ENCODE data around the gene SUCLA2.
"Not testable (repeated sequence)": the region's sequence is repeated elsewhere in the genome, so short reads cannot be mapped to it uniquely, and the experiment has no call there.

- not testable (repeated sequence) for TF ChIP-seq POLR2A (IDR thresholded peaks at IDR 0.05; ENCODE audit: low read depth, low read length); PML (IDR thresholded peaks at IDR 0.05; ENCODE audit: low read length); CTCF (IDR thresholded peaks at IDR 0.05 in 2 of 3, conservative IDR thresholded peaks at IDR 0.05 in 1 of 3; ENCODE audit: control insufficient read depth in 2 of 3, extremely low read depth in 1 of 3, insufficient read depth in 1 of 3, low read depth in 3 of 3, low read length in 3 of 3); RCOR1 (conservative IDR thresholded peaks at IDR 0.05; ENCODE audit: low read depth, low read length); RFX5 (IDR thresholded peaks at IDR 0.05; ENCODE audit: low read depth, low read length); MAX (IDR thresholded peaks at IDR 0.05; ENCODE audit: low read depth, low read length); SP1 (IDR thresholded peaks at IDR 0.05; ENCODE audit: low read depth, low read length); CEBPB (IDR thresholded peaks at IDR 0.05; ENCODE audit: borderline replicate concordance in 1 of 2, low read depth in 2 of 2, low read length in 2 of 2); SKIL (IDR thresholded peaks at IDR 0.05; ENCODE audit: low read depth, poor library complexity, severe bottlenecking); ZNF24 (IDR thresholded peaks at IDR 0.05); ESRRA (IDR thresholded peaks at IDR 0.05; ENCODE audit: low read length); FOS (IDR thresholded peaks at IDR 0.05; ENCODE audit: borderline replicate concordance, extremely low read depth, insufficient read length); ZBTB11 (CRISPR knock-in tag; IDR thresholded peaks at IDR 0.05)
Measured at GRCh38 chr13:47945146-47945545, 55.9 kb downstream of the SUCLA2 start.

Measured in GM12878 (cell line).